IMR-90 (cell line): ENCODE measurements around the gene IL6. TPM values are rescaled to one million over a fixed set of nuclear protein-coding genes. Genes with fewer than 3 reads are reported as not detected.

Experiments used
- ATAC-seq: fragments of 200-7000 bp; cut with Tn5 transposase; 2 replicates; pipeline ENCODE4 v1.9.1; 2020; ENCODE audit warnings: low read depth, mild to moderate bottlenecking, moderate library complexity
- BruUV-seq: library from RNA; stranded (reverse); fragments of 400-500 nt; replicated peaks from 2 replicates; lab custom pipeline; 2021; lab: Mats Ljungman, UMichigan
- CTCF ChIA-PET: fragments of 300-600 bp; formaldehyde crosslinking; extraction: SDS; loops from one replicate; lab custom pipeline; 2021; ENCODE audit warnings: antibody characterized with exemption; lab: Yijun Ruan, JAX
- POLR2A ChIA-PET: fragments of 300-600 bp; sonication (Branson Sonifier 250); formaldehyde crosslinking; loops from one replicate; lab custom pipeline; 2022; ENCODE audit warnings: antibody characterized with exemption; ENCODE audit not compliant: unreplicated experiment; lab: Charles Lee
- DNase-seq: peaks from one replicate; pipeline ENCODE4 v3.0.0; 2013
- H2AFZ ChIP-seq: replicated peaks from 2 replicates; pipeline ENCODE3; 2013; ENCODE audit warnings: low read length, mild to moderate bottlenecking; ENCODE audit not compliant: poor library complexity
- H2AK5ac ChIP-seq: 2 replicates; pipeline ENCODE4 v1.6.1; 2013; ENCODE audit warnings: low read depth, low read length, inconsistent platforms
- H2AK9ac ChIP-seq: replicated peaks from 2 replicates; pipeline ENCODE3; 2013; ENCODE audit warnings: mild to moderate bottlenecking, low read depth, low read length, moderate library complexity; ENCODE audit not compliant: poor library complexity
- H2BK120ac ChIP-seq: 2 replicates; pipeline ENCODE4 v1.6.1; 2013; ENCODE audit warnings: low read depth, low read length, inconsistent platforms
- H2BK15ac ChIP-seq: 3 replicates; pipeline ENCODE4 v1.6.1; 2013; ENCODE audit warnings: low read depth, low read length, inconsistent platforms
- H2BK20ac ChIP-seq: 2 replicates; pipeline ENCODE4 v1.6.1; 2013; ENCODE audit warnings: low read depth, mild to moderate bottlenecking, inconsistent platforms, low read length, moderate library complexity
- H2BK5ac ChIP-seq: 2 replicates; pipeline ENCODE4 v1.6.1; 2013; ENCODE audit warnings: mild to moderate bottlenecking, low read depth, low read length, inconsistent platforms; ENCODE audit not compliant: poor library complexity, severe bottlenecking
- H3K14ac ChIP-seq: replicated peaks from 2 replicates; pipeline ENCODE4 v1.6.1; 2013; ENCODE audit warnings: low read depth, low read length, inconsistent platforms
- H3K18ac ChIP-seq: 2 replicates; pipeline ENCODE4 v1.6.1; 2013; ENCODE audit warnings: low read depth, low read length, control low read depth
- H3K23ac ChIP-seq: 2 replicates; pipeline ENCODE4 v1.6.1; 2013; ENCODE audit warnings: low read depth, low read length, inconsistent platforms
- H3K27ac ChIP-seq: 2 replicates; pipeline ENCODE4 v1.5.1; 2013; ENCODE audit warnings: mild to moderate bottlenecking, control low read depth, low read length; ENCODE audit not compliant: insufficient read depth
- H3K27me3 ChIP-seq: 2 replicates; pipeline ENCODE4 v1.6.1; 2013; ENCODE audit warnings: low read length; ENCODE audit not compliant: control insufficient read depth, insufficient read depth
- H3K36me3 ChIP-seq: 2 replicates; pipeline ENCODE4 v1.6.1; 2013; ENCODE audit warnings: low read length, mixed read lengths; ENCODE audit not compliant: control insufficient read depth, insufficient read depth
- H3K4ac ChIP-seq: 2 replicates; pipeline ENCODE4 v1.6.1; 2013; ENCODE audit warnings: low read depth, low read length, inconsistent platforms
- H3K4me1 ChIP-seq: 2 replicates; pipeline ENCODE4 v1.6.1; 2013; ENCODE audit warnings: low read length, mixed read lengths; ENCODE audit not compliant: control insufficient read depth, insufficient read depth
- H3K4me2 ChIP-seq: 2 replicates; pipeline ENCODE4 v1.6.1; 2013; ENCODE audit warnings: low read depth, mild to moderate bottlenecking, control low read depth, low read length, moderate library complexity
- H3K4me3 ChIP-seq: 2 replicates; pipeline ENCODE4 v1.5.1; 2013; ENCODE audit warnings: low read depth, mild to moderate bottlenecking, control low read depth, low read length, moderate library complexity; ENCODE audit not compliant: insufficient read depth
- H3K56ac ChIP-seq: 2 replicates; pipeline ENCODE4 v1.6.1; 2013; ENCODE audit warnings: low read length, inconsistent platforms; ENCODE audit not compliant: insufficient read depth; ENCODE audit errors: extremely low read depth
- H3K79me1 ChIP-seq, 2 experiments: 2 replicates each; pipeline ENCODE4 v1.6.1; 2013; ENCODE audit warnings: low read length in 2 of 2, inconsistent platforms in 1 of 2, low read depth in 1 of 2
- H3K9ac ChIP-seq: 2 replicates; pipeline ENCODE4 v1.6.1; 2013; ENCODE audit warnings: low read depth, low read length, control low read depth
- H3K9me1 ChIP-seq: 2 replicates; pipeline ENCODE4 v1.6.1; 2013; ENCODE audit warnings: low read length, inconsistent platforms; ENCODE audit not compliant: insufficient read depth
- H3K9me3 ChIP-seq: 2 replicates; pipeline ENCODE4 v1.6.1; 2013; ENCODE audit warnings: low read length; ENCODE audit not compliant: control insufficient read depth, insufficient read depth
- H4K20me1 ChIP-seq: 2 replicates; pipeline ENCODE4 v1.6.1; 2013; ENCODE audit warnings: low read length, inconsistent platforms; ENCODE audit not compliant: insufficient read depth
- H4K5ac ChIP-seq: 2 replicates; pipeline ENCODE4 v1.6.1; 2013; ENCODE audit warnings: mild to moderate bottlenecking, low read depth, low read length, control low read depth
- H4K8ac ChIP-seq, 2 experiments: 2 replicates each; pipeline ENCODE4 v1.6.1; 2013; ENCODE audit warnings: low read depth in 2 of 2, low read length in 2 of 2, control low read depth in 1 of 2, inconsistent platforms in 1 of 2
- H4K91ac ChIP-seq: 2 replicates; pipeline ENCODE4 v1.6.1; 2013; ENCODE audit warnings: low read depth, low read length, inconsistent platforms; ENCODE audit not compliant: insufficient read depth
- BHLHE40 ChIP-seq: fragments of 150-350 bp; IDR thresholded peaks from 2 replicates; pipeline ENCODE4 v1.6.1; 2016; ENCODE audit warnings: mild to moderate bottlenecking, low read depth, low read length
- CEBPB ChIP-seq: IDR thresholded peaks from 2 replicates; pipeline ENCODE4 v1.6.1; 2012; ENCODE audit warnings: low read depth, low read length, improper control_type of control experiment
- CHD1 ChIP-seq: IDR thresholded peaks from 2 replicates; pipeline ENCODE4 v1.6.1; 2012; ENCODE audit warnings: low read depth, low read length, improper control_type of control experiment
- MAFK ChIP-seq: IDR thresholded peaks from 2 replicates; pipeline ENCODE4 v1.6.1; 2012; ENCODE audit warnings: low read depth, low read length, improper control_type of control experiment
- RAD21 ChIP-seq: IDR thresholded peaks from 2 replicates; pipeline ENCODE4 v1.6.1; 2012; ENCODE audit warnings: low read length, improper control_type of control experiment
- WGBS, 2 experiments: methylation state at CpG; one replicate each; pipeline versions ENCODE4 v1.1.5 to v1.1.7; 2013; ENCODE audit warnings: missing lambda C conversion rate in 2 of 2; ENCODE audit not compliant: insufficient read length in 1 of 2; ENCODE audit errors: extremely low coverage in 2 of 2; 5-methylcytosine and 5-hydroxymethylcytosine counted together
- dilution Hi-C: fragments of 300-500 bp; cut with HindIII; formaldehyde crosslinking; loops from one replicate; pipeline ENCODE4 v1.14.3; 2018; ENCODE audit warnings: low sequenced_read_pairs; ENCODE audit not compliant: unreplicated experiment
- in situ Hi-C: fragments of 300-500 bp; cut with MboI; formaldehyde crosslinking; loops from 3 replicates; pipeline ENCODE4 v1.14.3; 2019; ENCODE audit warnings: low sequenced_read_pairs, inconsistent platforms, mixed read lengths
- intact Hi-C: fragments of 100-400 bp; cut with micrococcal nuclease; formaldehyde crosslinking; loops from 2 replicates; pipeline ENCODE4 v1.10.0; 2022
- polyA plus RNA-seq, 3 experiments: library from polyadenylated mRNA; depleted of rRNA; stranded (reverse); fragments of >200 nt; gene quantifications; 2 replicates each; pipeline ENCODE4 v1.2.3, GENCODE V29; 2012; ENCODE audit warnings: low replicate concordance in 1 of 3
- total RNA-seq: library from RNA; depleted of rRNA; stranded (reverse); fragments of >200 nt; gene quantifications from 2 replicates; pipeline ENCODE4 v1.2.3, GENCODE V29; 2012

IL6 gene
- total and polyA plus RNA-seq, 2 of the 4 experiments (the other 2 are of a cell fraction) = 15.2 to 50.8 TPM

GRCh38 chr7:22697876-22698606, 29.0 kb upstream of the IL6 start:
- no CpG with 5 or more reads among the region's 2 CpGs for WGBS, 2 experiments
- no peak overlapping the region for H3K18ac ChIP-seq
- H4K5ac ChIP-seq = no peak overlapping the region
- no peaks in the 10 kb centered on the region for H4K20me1 ChIP-seq
- no peak overlapping the region for H3K9ac ChIP-seq
- H2BK15ac ChIP-seq = no peak overlapping the region
- H3K56ac ChIP-seq = no peak overlapping the region
- in situ Hi-C loops (no loop called here), dilution Hi-C loops (no loop called here), intact Hi-C loops (no loop called here)
- peak overlapping the region; percentile 56; the same call in 1 of the 2 replicates for H3K14ac ChIP-seq
- H3K36me3 ChIP-seq = no peaks in the 10 kb centered on the region
- H3K79me1 ChIP-seq = no peaks in the 10 kb centered on the region
- H2AFZ ChIP-seq = no peak overlapping the region
- H3K23ac ChIP-seq = no peak overlapping the region
- no peaks in the 10 kb centered on the region for H3K9me3 ChIP-seq
- no peak overlapping the region; the same call in 1 of the 2 replicates for H2AK5ac ChIP-seq
- H2BK5ac ChIP-seq = no peak overlapping the region
- H4K8ac ChIP-seq = no peak overlapping the region
- H3K27me3 ChIP-seq = no peaks in the 10 kb centered on the region
- H2BK20ac ChIP-seq = no peak overlapping the region
- no peak overlapping the region for H3K4me3 ChIP-seq
- no peak overlapping the region for H3K4me2 ChIP-seq
- no TSS peak for BruUV-seq
- no peak overlapping the region for H4K91ac ChIP-seq
- DNase-seq = no peak
- H2BK120ac ChIP-seq = no peak overlapping the region
- TF ChIP-seq BHLHE40 (no peak), RAD21 (no peak), MAFK (no peak), CHD1 (no peak), CEBPB (no peak)
- H2AK9ac ChIP-seq = no peak overlapping the region
- ATAC-seq = no peak
- ChIA-PET CTCF (no interaction called here), POLR2A (no interaction called here)
- H3K4me1 ChIP-seq = peaks cover 14% of the 10 kb centered on the region
- no peak overlapping the region for H3K27ac ChIP-seq
- H3K4ac ChIP-seq = no peak overlapping the region
- H3K9me1 ChIP-seq = no peaks in the 10 kb centered on the region
